Astrocyte of the cerebellum (primary cell): Measurements from ENCODE around the gene GCNT2.
A peak's percentile ranks its signal among the peaks of the same experiment; 100 is the strongest.

Source experiments
- DNase-seq: peaks from one replicate; pipeline ENCODE4 v3.0.0-alpha.2; 2011; ENCODE audit warnings: low read depth
- H3K4me3 ChIP-seq: 2 replicates; pipeline ENCODE4 v1.5.1; 2011; ENCODE audit warnings: mild to moderate bottlenecking, low read depth, low read length, moderate library complexity
- CTCF ChIP-seq: IDR thresholded peaks from 2 replicates; pipeline ENCODE4 v1.5.1; 2012; ENCODE audit warnings: low read length, low read depth, moderate library complexity, mild to moderate bottlenecking; ENCODE audit errors: missing control alignments
- in situ Hi-C: cut with HindIII; loops from 2 replicates; pipeline ENCODE4 v1.10.0; 2017; ENCODE audit warnings: low sequenced_read_pairs

Gene GCNT2

GRCh38 chr6:10521104-10521808 lies at the start of gene GCNT2:
GCNT2 (plus strand) TSS chr6:10521351; CDS start chr6:10528912, 7,561 bp downstream.
- no peak for DNase-seq

GRCh38 chr6:10472634-10473033 lies 48.5 kb upstream of the GCNT2 start:
- no peak for TF ChIP-seq CTCF
- in situ Hi-C loops, result no loop called here
- H3K4me3 ChIP-seq, result no peak overlapping the region
- DNase-seq, result no peak

More at GRCh38 chr6:10521104-10521808, at the start of gene GCNT2:
- H3K4me3 ChIP-seq, result no peak within 1 kb of the TSS
- in situ Hi-C loops, result no loop called here
- TF ChIP-seq CTCF, result no peak

DNA sequence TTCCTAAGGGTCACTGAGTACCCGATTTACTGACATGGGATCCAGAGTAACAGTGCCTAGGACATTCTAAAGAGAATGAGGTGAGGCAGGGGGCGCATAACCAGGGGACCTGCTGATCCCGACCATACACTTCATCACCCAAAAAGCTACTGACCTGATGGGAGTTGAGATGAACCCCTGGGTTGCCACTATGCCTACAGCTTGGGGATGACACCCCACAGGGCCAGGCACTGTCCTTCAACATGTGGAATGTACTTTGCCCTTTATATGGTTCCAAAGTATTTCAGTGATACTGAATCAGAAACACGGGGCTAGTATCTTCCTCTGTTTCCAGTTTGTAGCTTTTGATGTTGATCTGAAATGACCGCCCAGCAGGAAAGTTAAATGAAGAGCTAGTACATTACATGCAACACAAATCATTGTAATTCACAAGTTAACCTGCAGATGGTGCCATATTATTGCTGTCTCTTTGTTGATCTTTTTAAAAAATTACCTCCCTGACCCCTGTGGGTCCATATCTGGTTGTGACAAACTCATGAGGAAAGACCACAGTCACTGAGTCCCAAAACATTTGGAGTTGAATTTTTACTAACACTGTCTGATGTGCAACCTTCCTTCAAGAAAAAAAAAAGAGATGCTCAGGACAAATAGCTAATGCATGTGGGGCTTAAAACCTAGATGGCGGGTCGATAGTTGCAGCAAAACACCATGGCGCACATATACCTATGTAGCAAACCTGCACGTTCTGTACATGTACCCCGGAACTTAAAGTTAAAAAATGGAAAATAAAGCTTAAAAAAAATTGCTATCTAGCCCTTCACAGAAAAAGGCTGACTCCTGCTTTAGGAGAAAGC lies 42.7 kb upstream of the GCNT2 start:
- DNase-seq, result peak; percentile 19
- in situ Hi-C loops, result no loop called here
- no peak overlapping the region for H3K4me3 ChIP-seq
- peak; percentile 50 for TF ChIP-seq CTCF

GRCh38 chr6:10479939-10480700 lies 41.0 kb upstream of the GCNT2 start:
- H3K4me3 ChIP-seq, result no peak overlapping the region
- peak; percentile 24 for DNase-seq

DNA sequence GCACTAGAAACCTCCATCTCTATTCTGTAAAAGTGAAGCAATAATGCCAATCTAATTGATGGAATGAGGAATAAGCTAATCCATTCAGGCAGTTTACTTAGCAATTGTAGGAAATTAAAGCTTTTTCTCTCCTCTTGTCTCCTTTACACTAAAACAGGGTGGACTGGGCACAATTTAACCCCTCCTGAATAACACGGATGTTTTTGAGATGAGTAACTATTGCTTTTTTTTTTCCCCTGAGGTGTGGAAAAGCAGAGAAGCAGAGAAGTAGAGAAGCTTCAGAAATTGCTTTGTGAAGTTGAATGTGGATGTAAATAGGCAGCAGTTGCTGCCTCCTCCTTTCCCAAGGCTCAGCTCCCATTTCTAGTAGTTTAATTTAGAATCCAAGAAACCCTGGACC lies 40.0 kb upstream of the GCNT2 start:
- in situ Hi-C loops, result no loop called here
- TF ChIP-seq CTCF, result no peak
- no peak overlapping the region for H3K4me3 ChIP-seq
- DNase-seq, result no peak

More at GRCh38 chr6:10479939-10480700, 41.0 kb upstream of the GCNT2 start:
- in situ Hi-C loops, result no loop called here
- no peak for TF ChIP-seq CTCF

DNA sequence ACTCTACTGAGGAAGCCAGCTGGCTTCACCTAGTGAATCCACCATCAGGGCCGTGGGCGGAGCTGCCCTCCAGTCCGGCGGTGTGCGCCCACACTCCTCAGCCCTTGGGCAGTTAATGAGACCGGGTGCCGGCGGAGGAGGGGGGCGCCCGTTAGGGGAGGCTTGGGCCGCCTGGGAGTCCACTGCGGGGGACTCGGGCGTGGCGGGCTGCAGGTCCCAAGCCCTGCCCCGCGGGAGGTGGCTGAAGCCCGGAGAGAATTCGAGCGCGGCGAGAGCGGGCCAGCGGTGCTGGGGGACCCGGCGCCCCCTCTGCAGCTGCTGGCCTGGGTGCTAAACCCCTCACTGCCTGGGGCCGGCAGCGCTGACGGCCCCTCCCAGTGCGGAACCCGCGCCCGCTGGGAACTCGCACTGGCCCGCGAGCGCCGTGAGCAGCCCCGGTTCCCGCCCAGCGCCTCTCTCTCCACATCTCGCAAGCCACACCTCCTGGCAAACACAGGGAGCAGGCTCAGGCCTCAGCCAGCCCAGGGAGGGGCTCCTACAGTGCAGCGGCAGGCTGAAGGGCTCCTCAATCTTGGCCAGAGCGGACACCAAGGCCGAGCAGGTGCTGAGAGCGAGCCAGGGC lies 38.4 kb upstream of the GCNT2 start:
- DNase-seq, result no peak
- no peak overlapping the region for H3K4me3 ChIP-seq
- in situ Hi-C loops, result no loop called here
- no peak for TF ChIP-seq CTCF
